Esophagus squamous epithelium (tissue), 5 donors: ENCODE results near the gene TSSK3. TPM values are rescaled to one million over a fixed set of nuclear protein-coding genes. Genes with fewer than 3 reads are reported as not detected.

Experiments
- DNase-seq: peaks from one replicate; lab custom pipeline; 2025; lab: John Stamatoyannopoulos, UW
- H3K27ac ChIP-seq, 4 donors: fragments of 200-600 bp; sonication (generic); one replicate each; pipeline ENCODE4 v1.5.1; 2016 to 2019; ENCODE audit warnings: mild to moderate bottlenecking in 1 of 4
- H3K27me3 ChIP-seq, 4 donors: fragments of 200-600 bp; sonication (generic); 1 replicate in 3 of 4; 2 replicates in 1 of 4; pipeline versions ENCODE4 v1.5.1 to v1.6.0; 2017 to 2021; ENCODE audit warnings: antibody characterized with exemption in 1 of 4
- H3K36me3 ChIP-seq, 3 donors: fragments of 200-600 bp; sonication (generic); one replicate each; pipeline ENCODE4 v1.5.1; 2016 to 2019
- H3K4me1 ChIP-seq, 3 donors: fragments of 200-600 bp; sonication (generic); one replicate each; pipeline ENCODE4 v1.5.1; 2017 to 2019
- H3K4me3 ChIP-seq, 4 donors: fragments of 200-600 bp; sonication (generic); 1 replicate in 3 of 4; 2 replicates in 1 of 4; pipeline ENCODE4 v1.5.1; 2016 to 2019; ENCODE audit warnings: mild to moderate bottlenecking in 2 of 4, moderate library complexity in 1 of 4
- H3K9me3 ChIP-seq, 3 donors: fragments of 200-600 bp; sonication (generic); one replicate each; pipeline ENCODE4 v1.5.1; 2016 to 2019
- POLR2A ChIP-seq, 4 donors: fragments of 450-650 bp; IDR thresholded peaks; one replicate each; pipeline ENCODE4 v1.6.1; 2017; ENCODE audit warnings: antibody characterized with exemption in 4 of 4, mild to moderate bottlenecking in 4 of 4, moderate library complexity in 3 of 4
- WGBS, 2 donors: methylation state at CpG; one replicate each; pipeline ENCODE4 v1.1.5; 2018; 5-methylcytosine and 5-hydroxymethylcytosine counted together
- intact Hi-C: fragments of 100-400 bp; cut with DNase I; formaldehyde crosslinking; loops from one replicate; pipeline ENCODE4 v1.15.0; 2022
- total RNA-seq, 4 donors: library from RNA; depleted of rRNA; stranded (reverse); fragments of >200 nt; gene quantifications; one replicate each; pipeline ENCODE4 v1.1.0, GENCODE V29; 2016
- TF ChIP-seq, protein P1 (sequence below), 6 experiments: fragments of 450-650 bp in 4 of 6; fragments of 200-600 bp in 2 of 6; sonication (generic) in 2 of 6; IDR thresholded peaks; one replicate each; pipeline ENCODE4 v1.5.1; 2016 to 2019; ENCODE audit warnings: antibody characterized with exemption in 6 of 6, mild to moderate bottlenecking in 4 of 6, moderate library complexity in 4 of 6
- donor health status: DM: yes; HTN: yes; CAD: no.

TSSK3 gene
- total RNA-seq, 4 donors from 2014 or later: 0.31 to 0.57 TPM; not detected in 2

DNA sequence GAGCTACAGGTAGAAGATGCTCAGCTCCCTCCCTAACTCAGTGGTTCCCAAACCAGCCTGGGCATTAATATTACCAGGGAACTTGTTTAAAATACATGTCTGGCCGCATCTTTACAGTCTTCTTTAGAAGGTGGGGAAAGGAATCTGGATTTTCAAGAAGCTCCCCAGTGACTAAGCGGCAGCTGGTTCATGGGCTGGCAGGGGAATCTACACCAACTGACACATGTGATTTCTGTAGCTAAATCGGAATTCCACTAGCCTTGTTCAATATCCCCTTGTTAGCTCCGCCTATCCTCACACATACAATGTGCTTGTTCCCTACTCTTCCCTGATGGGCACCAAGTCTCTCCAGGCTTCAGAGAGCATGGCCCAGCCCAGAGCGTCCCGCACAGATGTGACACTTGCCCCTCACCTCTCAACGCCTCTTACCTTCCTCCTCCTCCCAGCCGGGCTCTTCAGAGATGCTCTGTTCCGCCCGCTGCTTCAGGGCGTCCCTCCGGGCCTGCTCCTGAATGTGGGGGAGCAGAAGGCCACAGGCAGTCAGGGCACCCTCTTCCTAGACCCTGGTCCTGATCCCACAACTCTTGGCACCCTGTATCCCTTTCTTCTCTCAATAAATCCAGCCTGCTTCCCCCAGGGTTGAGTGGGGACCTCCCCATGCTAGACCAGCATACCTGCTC is 15.3 kb downstream of the TSSK3 start:
- TF ChIP-seq, protein P1, sequence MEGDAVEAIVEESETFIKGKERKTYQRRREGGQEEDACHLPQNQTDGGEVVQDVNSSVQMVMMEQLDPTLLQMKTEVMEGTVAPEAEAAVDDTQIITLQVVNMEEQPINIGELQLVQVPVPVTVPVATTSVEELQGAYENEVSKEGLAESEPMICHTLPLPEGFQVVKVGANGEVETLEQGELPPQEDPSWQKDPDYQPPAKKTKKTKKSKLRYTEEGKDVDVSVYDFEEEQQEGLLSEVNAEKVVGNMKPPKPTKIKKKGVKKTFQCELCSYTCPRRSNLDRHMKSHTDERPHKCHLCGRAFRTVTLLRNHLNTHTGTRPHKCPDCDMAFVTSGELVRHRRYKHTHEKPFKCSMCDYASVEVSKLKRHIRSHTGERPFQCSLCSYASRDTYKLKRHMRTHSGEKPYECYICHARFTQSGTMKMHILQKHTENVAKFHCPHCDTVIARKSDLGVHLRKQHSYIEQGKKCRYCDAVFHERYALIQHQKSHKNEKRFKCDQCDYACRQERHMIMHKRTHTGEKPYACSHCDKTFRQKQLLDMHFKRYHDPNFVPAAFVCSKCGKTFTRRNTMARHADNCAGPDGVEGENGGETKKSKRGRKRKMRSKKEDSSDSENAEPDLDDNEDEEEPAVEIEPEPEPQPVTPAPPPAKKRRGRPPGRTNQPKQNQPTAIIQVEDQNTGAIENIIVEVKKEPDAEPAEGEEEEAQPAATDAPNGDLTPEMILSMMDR (IDR thresholded peaks at IDR 0.05): no peak
- TF ChIP-seq POLR2A (IDR thresholded peaks at IDR 0.05): no peak
- Histone ChIP-seq H3K27me3 (no peaks in the 10 kb centered on the region), H3K9me3 (no peaks in the 10 kb centered on the region), H3K4me1 (no peaks in the 10 kb centered on the region), H3K27ac (no peak overlapping the region), H3K36me3 (peaks cover 37 to 100% (median 71%) of the 10 kb centered on the region in 3 donors), H3K4me3 (no peak overlapping the region)
- DNase-seq: no peak
- intact Hi-C loops: no loop called here
- WGBS, 2 donors: 84 to 92% methylated on average over 12 of the region's 12 CpGs

DNA sequence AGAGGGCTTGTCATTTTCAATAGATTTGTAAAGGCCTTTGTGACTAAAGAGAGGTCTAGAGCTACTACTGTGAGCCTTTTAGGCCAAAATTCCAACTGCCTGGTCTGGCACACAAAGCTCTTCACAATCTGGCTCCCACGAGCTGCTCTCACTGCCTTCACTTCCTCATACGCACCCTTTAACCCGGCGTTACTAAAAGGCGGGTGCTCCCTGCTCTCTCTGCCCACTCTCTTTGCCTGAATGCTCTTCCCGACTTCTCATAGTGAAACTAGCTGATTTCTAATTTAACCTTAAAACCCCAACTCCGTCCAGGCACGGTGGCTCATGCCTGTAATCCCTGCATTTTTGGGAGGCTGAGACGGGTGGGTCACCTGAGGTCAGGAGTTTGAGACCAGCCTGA is 17.7 kb downstream of the TSSK3 start:
- 93 to 94% methylated on average over 9 of the region's 9 CpGs for WGBS, 2 donors
- intact Hi-C loops: no loop called here
- TF ChIP-seq, protein P1 (IDR thresholded peaks at IDR 0.05): no peak
- no peak for TF ChIP-seq POLR2A (IDR thresholded peaks at IDR 0.05)

DNA sequence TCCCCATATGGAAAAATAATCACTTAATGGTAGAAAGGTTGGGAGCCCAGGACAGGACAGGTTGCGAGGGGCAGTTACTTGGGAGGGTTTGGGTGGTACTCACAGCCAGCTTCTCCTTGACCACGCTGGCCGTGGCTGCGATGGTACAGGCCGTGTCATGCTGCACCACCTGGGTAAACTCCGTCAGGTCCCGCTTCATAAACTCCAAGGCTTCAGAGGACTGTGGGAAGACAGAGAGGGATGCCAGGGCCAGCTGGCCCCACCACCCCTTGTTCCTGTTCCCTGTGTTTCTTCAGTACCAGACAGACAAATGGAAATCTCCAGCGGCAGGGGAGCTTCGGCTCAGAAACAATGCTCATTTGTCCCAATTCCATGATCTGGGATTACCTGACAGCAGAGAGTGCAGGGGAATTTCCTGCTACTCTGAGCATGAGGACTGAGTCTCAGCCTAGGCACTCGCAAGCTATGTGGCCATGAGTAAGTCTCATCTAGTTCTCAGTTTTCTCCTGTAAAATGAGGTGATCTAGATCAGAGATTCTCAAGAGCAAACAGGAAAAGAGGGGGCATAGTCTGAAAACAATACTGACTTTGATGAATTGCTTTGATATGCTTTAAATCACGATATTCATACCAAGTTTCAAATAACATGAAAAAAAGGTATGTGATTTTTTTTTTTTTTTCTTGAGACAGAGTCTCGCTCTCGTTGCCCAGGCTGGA is 24.5 kb downstream of the TSSK3 start:
- 87 to 95% methylated on average over 12 of the region's 13 CpGs for WGBS, 2 donors
- intact Hi-C loops: no loop called here
- no peak for DNase-seq
- H3K9me3 ChIP-seq: no peaks in the 10 kb centered on the region
- no peaks in the 10 kb centered on the region for H3K27me3 ChIP-seq
- H3K36me3 ChIP-seq: peaks cover 13 to 100% (median 51%) of the 10 kb centered on the region in 3 donors
- peaks cover 0 to 15% (median 6%) of the 10 kb centered on the region in 3 donors for H3K4me1 ChIP-seq
- TF ChIP-seq, protein P1 (IDR thresholded peaks at IDR 0.05): no peak
- no peak for TF ChIP-seq POLR2A (IDR thresholded peaks at IDR 0.05)
- H3K4me3 ChIP-seq: no peak overlapping the region
- no peak overlapping the region for H3K27ac ChIP-seq

More for the DNA sequence above, 17.7 kb downstream of the TSSK3 start:
- Histone ChIP-seq H3K36me3 (peaks cover 31 to 100% (median 86%) of the 10 kb centered on the region in 3 donors), H3K27ac (no peak overlapping the region), H3K9me3 (no peaks in the 10 kb centered on the region), H3K4me3 (no peak overlapping the region), H3K4me1 (no peaks in the 10 kb centered on the region), H3K27me3 (no peaks in the 10 kb centered on the region)
- DNase-seq: no peak

DNA sequence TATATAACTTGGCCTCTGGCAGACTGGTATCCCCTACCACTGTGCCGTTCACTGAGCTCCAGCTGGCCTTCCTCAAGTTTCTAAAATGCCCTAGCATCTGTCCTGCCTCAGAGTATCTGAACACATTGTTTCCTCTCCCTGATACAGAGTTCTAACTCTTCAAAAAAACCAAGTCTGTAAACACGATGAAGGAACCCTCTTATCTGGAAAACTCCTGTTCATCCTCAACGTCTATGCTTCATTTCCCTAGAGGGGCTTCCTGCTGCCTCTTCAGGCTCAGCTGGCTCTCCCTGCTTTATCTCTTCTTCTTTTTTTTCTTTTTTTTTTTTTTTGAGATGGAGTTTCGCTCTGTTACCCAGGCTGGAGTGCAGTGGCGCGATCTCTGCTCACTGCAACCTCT is 26.3 kb downstream of the TSSK3 start:
- H3K27ac ChIP-seq: no peak overlapping the region
- no peak for DNase-seq
- intact Hi-C loops: no loop called here
- peaks cover 13 to 94% (median 39%) of the 10 kb centered on the region in 3 donors for H3K36me3 ChIP-seq
- no peaks in the 10 kb centered on the region for H3K9me3 ChIP-seq
- 79 to 91% methylated on average over 3 to 6 of the region's 6 CpGs for WGBS, 2 donors
- H3K4me3 ChIP-seq: no peak overlapping the region
- TF ChIP-seq POLR2A (IDR thresholded peaks at IDR 0.05): no peak
- TF ChIP-seq, protein P1 (IDR thresholded peaks at IDR 0.05): no peak
- no peaks in the 10 kb centered on the region for H3K27me3 ChIP-seq
- peaks cover 0 to 33% (median 24%) of the 10 kb centered on the region in 3 donors for H3K4me1 ChIP-seq
